Activated T-cell treated with anti-CD3 and anti-CD28 coated beads, Interleukin-2, amount 50 U/mL, for 1 hour (primary cell): ENCODE data around the gene CENPP.

ENCODE experiments used
- DNase-seq: peaks from one replicate; pipeline ENCODE4 v3.0.0-alpha.2; 2020

The CENPP gene

DNA sequence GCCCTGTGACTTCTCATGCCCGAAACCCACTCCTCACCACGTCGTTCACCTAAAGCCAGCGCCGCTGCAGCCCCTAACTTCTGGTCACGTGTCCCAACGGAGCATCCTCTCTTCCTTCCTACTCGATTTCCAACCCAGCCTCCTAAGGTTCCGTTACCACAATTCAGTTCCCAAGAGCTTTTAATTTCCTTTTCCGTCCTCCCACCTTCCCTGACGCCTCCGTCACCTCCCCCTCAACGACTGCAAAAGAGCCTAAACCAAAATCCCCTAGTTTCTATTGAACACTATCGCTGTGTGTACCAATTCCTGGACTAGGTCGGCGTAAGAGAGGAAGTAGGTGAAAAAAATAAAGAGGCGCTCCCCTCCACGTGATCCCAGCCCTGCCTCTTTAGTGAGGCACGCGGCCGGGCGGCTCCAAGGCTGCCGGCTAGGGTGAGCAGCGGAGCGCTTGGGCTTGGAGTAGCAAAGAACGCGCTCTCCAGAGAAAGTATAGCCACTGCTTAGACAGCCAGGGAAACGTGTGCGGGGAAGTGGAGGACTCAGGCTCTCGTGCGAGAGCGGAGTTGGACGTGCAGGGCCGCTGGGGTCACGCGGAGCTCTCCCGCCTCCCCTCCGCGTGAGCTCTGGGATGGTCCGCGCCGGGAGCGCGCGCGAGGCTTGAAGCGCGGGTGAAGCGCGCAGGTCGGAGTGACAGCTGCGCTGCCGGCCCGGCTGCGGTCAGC, at the start of gene CENPP, which contains the start of gene NOL8:
Gene CENPP (plus strand): TSS at position 685 of the 722 bp plus-strand sequence.
Gene NOL8 (minus strand): TSS at position 82 of the 722 bp plus-strand sequence. CDS start 1,189 bp downstream, outside the sequence.
- DNase-seq, result peak; percentile 83

DNA sequence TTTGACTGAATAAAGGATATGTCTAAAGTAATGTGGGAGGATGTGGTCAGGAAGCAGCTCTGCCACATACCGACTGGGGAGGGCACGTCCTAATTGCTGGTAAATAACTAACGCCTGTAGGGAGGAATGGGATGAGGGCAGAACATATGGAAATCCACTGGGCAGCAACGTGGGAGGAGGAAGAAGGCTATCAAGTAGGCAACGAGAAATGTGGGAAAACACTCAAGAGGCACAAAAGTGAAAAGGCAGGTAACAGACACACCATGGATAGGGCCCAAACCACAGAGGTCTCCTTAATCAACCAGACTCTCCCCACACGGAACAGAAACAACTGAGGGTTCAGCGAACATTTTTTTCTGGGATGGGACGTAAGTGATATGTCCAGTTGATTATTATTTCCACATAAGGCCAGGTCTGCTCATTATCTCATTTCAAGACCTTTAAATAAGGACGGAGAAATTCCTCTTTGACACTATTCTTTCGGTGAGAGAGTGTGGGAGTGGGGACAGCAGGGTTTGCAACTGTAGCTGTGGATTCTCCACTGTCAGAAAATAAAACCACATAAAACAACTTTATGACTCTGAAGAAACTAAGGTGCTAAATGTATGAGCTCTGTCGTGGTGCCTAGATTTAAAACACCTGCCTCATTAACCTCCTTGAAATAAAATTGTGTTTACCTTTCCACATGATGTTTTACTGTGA, 49.3 kb upstream of the CENPP start:
- no peak for DNase-seq

DNA sequence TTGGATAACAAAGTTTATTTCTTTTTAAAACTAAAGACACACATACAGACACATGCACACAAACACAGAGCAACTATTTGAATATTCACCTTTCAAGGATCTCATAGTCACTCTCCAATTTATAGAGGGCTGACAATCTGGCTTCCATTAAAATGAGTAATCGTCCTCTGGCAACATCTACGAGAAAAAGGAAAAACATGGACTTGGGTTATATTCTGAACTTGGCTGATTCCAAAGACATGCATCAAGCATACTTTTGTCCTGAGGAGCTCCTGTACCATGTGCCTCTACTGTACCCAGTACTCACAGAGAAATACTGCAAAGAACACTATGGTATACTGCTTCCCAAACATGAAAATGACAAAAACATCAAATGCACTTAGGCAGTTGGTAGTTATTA, 47.6 kb upstream of the CENPP start:
- no peak for DNase-seq

DNA sequence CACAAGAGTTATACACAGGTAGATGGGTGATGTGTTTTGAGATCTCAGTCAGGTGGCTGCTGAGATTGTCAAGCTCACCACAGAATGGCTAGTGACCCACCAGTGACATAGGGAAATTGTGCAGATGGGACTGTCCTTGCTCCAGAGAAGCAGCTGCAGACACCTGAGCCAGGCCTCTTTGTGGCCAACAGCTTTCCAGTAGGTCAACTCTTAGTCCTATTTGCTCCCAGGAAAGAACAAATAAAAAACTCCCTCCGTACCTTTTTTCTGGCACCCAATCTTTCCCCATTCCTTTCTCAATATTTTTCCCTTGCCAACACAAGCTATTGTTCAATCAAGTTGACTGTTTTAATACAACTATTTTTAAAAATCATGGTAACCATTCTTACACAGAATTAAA, 46.5 kb upstream of the CENPP start:
- no peak for DNase-seq

DNA sequence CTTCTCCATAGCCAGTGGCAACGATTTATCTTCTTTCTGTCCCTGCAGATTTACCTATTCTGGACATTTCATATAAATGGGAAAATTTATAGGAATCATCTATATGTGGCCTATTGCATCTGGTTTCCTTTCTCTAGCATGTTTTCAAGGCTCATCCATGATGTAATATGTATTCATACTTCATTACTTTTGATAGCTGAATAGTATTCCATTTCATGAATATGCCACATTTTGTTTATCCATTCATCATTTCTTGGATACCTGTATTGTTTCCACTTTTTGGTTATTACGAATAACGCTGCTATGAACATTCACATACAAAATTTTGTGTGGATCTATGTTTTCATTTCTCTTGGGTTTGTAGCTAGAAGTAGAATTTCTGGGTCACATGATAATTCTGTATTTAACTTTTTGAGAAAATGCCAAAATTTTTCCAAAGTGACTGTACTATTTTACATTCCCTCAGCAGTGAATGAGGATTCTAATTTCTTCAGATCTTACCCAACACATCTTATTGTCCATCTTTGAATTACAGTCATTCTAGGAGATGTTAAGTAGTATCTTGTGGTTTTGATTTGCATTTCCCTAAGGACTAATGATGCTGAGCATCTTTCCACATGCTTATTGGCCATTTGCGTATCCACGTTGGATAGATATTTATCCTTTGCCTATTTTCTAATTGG, 35.9 kb upstream of the CENPP start:
- DNase-seq, result no peak

DNA sequence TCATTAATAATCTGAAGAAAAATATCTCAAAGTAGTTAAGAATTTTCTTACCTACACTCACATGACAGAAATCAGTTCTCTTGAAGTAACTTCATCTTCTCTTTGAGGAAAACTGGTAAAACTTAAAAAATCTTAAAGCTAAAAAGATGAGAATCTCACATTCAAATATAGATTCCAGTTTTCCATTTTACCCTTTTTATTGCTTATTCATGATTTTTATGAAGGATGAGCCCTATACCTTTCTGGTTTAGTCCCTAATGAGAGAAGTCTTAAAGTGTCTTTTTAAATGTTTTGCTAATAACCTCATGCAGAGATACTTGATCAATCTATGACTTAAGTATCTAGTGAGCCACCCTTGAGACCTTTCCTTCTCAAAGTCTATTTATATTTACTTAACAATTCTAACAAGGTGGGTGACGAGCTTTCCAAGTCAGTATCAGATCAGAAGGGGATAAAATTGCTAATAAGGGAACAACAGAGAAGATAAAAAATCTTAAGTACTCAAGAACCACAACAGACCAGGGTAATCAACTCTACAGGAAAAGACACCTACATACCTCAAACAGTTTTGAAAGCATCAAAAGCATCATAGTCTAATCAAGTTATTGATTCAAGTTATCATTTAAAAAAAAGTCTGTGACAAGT, 34.8 kb upstream of the CENPP start:
- no peak for DNase-seq

DNA sequence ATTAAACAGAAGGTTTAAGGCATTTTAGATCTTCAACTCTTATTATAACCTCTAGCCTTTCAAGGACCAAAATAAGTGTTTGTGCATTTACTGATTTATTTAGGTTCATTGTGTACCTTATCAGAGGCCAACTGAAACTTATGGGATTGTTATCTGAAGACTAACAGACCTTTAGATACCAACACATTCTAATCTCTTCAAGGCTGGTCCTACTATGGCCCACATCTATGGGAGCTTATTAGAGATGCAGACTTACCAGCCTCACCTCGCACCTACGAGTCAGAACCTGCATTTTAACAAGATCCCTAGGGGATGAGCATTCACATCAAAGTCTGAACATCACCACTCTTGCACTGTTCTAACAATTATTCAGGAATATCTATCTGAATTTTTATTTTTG, 34.2 kb upstream of the CENPP start:
- DNase-seq, result no peak

DNA sequence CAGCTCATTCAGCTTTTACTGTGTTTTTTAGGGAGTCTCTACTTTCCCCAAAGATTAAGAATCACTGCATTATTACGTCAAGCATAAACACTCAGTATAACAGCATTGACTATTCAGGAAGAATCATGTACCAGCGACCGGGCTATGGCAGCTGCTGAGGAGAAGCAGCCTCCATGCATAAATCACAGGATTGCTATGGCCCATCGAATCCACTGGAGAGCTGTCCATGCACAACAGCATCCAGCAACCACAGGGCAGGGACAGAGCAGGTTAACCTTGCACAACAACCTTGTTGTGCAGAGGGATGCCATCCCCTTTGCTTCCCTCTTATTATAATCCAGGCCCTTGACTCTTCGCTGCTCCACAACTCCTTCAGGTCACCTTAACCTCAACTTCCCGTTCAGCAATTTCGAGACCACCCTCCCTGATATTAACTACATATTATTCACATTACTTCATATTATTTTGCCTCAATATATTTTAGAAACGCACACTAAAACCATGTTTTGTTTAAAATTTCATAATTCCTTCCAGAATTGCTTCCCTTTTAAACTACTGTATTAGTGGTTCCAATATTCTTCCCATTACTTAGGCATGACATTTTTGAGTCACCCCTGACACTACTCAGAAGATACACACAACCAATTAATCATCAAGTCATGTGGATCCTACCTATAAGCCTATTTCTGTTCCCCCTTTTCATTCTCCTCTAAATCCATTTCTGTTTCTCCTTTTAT, 33.2 kb upstream of the CENPP start:
- DNase-seq, result no peak

DNA sequence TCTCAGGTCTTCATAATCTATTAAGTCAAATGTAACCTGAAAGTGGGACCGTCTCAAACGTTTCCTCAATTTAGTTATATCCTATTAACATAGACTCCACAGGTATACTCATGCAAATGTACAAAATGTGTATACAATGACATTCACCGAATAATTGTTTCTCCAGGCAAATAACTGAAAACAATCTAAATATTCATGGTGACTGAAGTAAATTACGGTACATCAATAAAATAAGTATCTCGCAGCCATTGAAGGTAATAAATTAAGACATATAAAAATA, 32.7 kb upstream of the CENPP start:
- no peak for DNase-seq

DNA sequence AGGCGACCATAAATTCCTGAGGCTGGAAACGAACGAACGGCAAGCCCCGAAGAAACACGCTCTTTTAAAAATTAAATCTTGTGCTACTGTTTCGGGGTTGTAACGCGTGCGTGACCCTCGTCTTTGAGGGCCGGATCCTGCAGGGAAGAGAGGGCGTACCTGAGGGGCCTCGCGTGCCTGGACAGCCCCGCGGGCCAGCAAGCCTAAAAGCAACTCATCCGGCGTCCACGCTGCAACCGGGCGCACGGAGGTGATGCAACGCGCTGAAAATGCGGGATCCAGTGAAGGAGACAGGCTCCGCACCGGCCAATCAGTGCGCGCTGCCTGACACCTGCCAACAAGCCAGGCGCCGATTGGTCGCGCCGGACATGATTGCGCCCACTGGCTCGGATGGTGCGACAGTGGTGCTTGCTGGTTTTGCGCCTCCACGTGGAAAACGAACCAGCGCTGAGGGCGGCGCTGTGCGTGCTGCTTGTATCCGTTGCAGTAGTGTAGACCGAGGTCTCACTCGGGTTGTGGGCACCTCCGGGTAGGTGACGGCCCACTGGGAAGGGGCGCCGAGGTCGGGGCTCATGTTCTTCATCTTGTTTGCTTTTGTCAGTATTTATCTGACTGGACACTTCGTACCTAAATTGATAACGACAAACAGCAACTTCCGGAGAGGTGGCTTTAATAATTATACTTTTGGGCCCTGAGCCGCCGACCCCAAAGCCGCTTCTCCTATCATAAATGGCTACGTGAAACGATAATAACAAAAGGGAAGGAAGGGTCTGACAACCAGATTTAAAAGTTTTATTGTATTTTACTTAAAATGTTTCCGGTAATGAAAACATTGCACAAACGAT, 32.1 kb upstream of the CENPP start, which contains the start of gene IARS1:
Gene IARS1 (minus strand): TSS at position 246 of the 845 bp plus-strand sequence. CDS start 4,278 bp downstream, outside the sequence.
- DNase-seq, result peak; percentile 100

DNA sequence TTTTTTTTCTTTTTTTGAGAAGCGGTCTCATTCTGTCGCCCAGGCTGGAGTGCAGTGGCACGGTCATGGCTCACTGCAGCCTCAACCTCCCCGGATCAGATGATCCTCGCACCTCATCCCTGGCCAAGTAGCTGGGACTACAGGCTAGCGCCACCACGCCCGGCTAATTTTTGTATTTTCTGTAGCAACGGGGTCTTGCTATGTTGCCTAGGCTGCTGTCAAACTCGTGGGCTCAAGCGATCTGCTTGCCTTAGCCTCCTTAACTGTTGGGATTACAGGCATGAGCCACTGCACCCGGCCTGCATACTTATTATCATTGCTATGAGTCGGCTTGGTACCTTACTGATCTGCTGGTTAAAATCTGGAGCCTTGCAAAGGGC, 31.5 kb upstream of the CENPP start:
- peak; percentile 26 for DNase-seq

DNA sequence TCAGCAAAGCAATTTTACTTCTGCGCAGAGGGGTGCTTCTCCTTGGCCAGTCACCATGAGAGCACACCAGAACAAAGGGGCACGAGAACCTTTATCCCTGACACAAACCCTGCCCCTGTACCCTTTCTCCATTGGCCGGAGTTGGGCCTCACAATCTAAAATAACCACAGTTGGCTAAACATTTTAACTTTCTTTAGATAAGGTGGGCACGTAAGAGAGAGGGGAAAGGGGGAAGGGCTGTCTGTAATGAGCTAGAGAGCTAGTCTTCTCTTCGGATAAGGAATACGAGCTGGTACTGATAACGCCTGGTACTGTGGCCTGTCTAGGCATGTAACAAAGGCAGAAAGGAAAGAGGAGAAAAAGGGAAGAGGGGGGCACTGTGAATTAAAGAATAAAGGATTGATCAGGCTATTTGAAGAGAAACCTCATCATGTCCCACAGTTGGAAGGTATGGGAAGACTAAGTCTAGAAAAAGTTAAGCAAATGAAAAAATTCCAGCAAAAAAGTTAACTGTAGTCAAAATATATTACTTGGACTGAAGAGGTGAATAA, 30.4 kb upstream of the CENPP start:
- no peak for DNase-seq

DNA sequence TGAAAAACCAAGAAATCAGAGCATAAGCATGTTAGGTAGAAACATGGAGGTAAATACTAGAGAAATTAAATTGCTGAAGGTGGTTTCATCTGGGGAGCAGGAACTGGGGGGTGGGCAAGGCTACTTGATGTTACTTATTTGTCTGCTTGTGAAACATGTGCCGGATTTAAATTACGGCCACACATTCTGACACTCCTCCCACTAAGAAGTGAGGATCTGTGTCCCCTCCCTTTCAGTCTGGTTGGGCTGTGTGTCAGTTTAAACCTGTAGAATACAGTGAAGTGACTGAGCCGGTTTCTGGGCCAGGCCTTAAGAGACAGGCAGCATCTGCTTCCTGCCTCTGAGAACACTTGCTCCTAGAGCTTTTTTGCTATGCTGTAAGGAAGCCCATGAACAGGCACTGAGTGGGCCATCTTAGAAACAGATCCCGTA, 29.9 kb upstream of the CENPP start:
- DNase-seq, result no peak

DNA sequence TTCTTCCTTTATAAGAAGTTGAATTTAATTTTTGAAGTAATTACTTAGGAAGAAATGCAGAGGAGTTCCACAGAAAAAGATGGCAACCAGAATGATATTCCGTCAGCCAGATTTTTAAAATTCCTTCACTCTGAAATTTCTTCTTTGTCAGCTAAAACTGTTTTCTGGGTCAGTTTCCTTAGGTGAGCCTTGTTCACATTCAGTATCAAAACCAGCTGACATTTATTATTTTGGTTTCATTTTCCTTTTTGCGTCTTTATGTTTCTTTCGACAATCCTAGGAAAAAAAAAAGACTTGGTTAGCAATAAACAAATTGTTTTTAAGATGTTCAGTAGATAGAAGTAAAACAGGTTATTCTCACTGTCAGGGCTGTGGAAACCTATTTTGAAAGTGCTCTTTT, 28.1 kb upstream of the CENPP start:
- no peak for DNase-seq

DNA sequence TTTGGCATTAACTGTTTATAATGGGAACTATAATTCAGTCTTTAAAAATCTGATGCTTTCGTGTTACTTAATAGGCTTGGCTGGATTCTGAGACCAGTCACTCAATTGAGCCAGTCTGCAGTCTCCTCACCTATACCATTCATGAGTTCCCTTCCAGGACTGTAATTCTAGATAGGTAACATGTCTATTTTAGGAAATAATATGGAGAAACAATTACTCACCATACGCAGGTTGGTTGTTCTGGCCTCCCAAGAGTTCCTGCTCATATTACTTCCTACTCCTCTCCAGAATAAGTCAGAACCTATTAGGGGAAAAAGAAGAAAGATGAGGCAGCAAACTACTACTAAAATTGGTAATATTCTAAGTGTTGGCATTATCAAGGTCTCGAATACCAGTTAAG, 27.7 kb upstream of the CENPP start:
- no peak for DNase-seq

DNA sequence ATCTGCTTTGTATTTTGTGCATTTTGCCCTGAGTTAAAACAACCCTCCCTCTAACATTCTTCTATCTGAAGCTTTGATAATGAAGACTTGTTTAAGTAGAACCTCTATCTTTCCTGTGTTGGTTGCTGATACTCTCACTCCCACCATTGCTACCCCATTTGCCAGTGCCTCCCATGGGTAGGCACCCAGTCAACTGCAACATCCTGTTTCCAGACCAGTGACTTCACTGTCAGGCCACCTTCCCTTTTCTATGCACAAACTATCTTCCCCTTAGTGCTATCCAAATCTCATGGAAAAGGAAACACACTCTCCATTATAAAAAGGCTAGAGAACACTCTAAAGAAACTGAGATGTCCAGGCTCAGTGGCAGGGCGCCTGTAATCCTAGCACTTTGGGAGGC, 26.6 kb upstream of the CENPP start:
- no peak for DNase-seq

DNA sequence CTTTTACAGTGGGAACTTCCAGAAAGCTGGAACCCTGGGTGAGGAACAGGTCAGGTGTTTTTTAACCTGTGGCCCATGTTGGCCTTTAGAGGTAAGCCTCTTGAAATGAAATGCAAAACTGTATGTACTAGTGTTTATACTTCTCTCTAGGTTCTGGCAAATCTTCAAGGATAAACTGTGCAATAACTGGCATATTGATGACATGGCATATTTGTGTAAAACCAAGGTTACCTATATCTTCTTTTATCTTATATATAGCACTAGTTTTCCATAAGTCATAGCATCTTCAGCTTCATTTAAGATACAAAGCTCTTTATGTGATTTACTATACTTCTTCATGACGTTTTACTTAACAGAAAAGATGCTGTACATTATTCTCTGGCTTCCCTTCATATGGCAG, 24.8 kb upstream of the CENPP start:
- DNase-seq, result no peak

DNA sequence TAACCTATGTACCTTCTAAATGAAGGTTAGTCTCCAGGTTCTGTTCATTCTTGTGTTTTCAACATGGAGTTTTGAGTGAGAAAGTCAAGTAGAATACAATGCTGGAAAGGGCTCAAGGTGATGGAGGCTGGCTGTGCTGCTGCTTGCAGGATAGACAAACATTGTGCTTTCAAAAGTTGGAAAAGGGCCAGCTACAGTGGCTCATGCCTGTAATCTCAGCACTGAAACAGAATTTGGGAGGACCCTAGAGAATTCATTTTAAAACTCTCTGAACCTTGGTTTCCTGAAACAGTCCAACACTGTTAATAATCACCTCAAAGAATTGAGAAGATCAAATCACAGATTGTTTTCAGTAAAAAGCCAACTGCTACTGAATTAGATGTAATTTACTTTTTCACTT, 16.9 kb upstream of the CENPP start:
- DNase-seq, result no peak

DNA sequence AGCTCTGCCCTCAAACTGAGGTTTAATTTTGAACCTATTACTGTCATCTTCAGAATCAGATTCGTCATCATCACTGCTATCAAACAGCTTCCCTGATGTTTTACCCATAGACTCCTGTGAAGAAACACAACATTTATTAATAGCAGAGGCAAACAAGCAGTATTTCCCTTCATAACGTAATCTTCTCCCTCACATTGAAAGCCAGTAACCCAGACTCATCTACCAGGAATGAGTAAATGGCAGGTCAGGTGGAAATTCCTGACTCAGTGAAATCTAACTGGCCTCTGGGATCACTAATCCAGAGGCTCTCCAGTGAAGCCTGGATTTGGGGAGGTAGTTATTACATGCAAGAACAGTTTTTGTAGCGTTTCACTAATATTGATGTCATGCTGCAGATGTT, 15.2 kb upstream of the CENPP start:
- no peak for DNase-seq

DNA sequence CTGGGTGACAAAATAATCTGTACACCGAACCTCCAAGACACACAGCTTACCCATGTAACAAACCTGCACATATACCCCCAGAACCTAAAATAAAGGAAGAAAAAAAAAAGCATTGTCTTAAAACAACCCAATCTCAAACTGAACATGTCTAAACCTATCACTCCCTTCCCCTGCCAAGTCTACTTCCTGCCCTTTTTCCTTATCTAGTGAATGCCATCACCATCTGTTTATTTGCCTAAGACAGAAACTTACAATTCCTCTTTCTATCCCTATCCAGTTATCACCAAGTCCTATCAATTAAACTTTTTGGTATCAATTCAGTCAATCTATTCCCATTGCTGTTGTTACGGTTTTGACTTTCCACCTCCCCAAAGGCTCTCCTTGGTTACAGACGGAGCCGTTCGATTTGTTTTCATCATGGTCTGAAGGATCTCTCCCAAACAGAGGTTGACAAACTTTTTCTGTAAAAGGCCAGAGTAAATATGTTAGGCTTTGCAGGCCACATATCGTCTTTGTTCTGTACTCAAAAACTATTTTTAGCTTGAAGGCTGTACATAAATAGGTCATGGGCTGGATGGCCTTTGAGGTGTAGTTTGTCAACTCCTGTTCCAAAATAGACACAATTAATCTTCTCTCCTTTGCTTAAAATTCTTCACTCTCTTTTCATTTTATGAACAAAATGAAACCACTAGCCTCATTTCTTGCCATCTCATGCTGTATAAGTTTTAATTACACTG, 12.7 kb upstream of the CENPP start:
- DNase-seq, result no peak

DNA sequence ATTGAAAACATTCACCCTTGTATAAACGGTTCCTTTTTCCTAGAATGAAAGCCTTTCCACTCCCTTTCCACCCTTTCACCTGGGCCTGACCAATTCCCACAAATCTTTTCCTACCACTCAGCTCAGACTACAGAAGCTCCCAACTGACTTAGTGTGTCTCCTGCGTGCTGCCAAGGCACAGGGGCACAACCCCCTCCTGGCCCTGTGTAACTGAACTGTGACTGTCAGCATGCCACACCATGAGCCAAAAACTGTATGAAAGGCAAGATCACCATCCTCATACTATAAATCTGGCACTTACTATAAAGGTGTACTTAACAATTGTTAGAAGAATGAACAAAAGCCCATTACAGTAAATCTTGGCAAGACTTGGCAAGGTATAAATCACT, 12.1 kb upstream of the CENPP start:
- no peak for DNase-seq
